ENCODE data around the gene KIF2C.
A peak's percentile ranks its signal among the peaks of the same experiment; 100 is the strongest.
"Not testable (repeated sequence)": the region's sequence is repeated elsewhere in the genome, so short reads cannot be mapped to it uniquely, and the experiment has no call there.

Gene KIF2C

GRCh38 chr1:44720281-44720680 lies 19.4 kb upstream of the KIF2C start:
- DNase-seq = no peak

GRCh38 chr1:44721485-44722361 lies 17.9 kb upstream of the KIF2C start:
- DNase-seq = no peak

GRCh38 chr1:44723064-44723463 lies 16.6 kb upstream of the KIF2C start:
- no peak for DNase-seq

GRCh38 chr1:44723496-44724295 lies 15.9 kb upstream of the KIF2C start:
- no peak for DNase-seq

DNA sequence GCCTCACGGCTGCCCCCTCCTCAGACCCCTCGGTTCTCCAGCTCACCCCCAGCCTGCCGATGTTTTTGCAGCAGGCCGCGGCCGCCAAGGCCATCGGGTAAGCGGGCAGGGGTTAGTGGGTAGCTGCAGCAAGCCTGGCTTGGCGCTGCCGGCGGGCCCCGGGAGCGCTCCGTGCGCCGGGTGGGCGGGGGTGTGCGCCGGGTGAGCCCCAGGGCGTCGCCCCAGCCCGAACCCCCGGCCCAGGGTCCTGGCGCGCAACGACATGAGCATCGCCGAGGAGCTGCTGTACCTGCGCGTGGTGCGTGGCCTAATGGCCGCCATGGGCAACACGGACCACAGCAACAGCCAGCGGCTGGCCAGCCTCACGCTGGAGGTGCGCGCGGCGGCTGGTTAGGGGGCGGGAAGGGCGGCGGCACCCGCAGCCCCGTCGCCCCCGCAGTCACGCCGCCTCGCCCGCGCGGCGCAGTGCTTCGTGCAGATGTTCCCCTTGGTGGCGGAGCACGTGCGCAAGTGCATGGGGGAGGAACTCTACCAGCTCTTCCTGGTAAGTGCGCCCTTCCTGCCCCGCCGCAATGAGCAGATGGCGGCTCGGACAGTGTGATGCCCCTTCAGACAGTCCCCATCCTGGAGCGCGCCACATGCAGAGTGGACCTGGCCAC lies 15.2 kb upstream of the KIF2C start:
- DNase-seq = no peak

- DNase-seq = no peak
Observed at GRCh38 chr1:44724955-44725698, 14.5 kb upstream of the KIF2C start.

- DNase-seq = peak; percentile 90
Observed at GRCh38 chr1:44730741-44731512, 8.7 kb upstream of the KIF2C start, which contains the start of gene RNU5D-1. RNU5D-1 (minus strand) TSS chr1:44731170.

- no peak for DNase-seq
Observed at GRCh38 chr1:44733365-44733764, 6.3 kb upstream of the KIF2C start.

GRCh38 chr1:44733784-44734183 lies 5.9 kb upstream of the KIF2C start:
- no peak for DNase-seq

- no peak for DNase-seq
Observed at GRCh38 chr1:44735992-44736391, 3.6 kb upstream of the KIF2C start.

DNA sequence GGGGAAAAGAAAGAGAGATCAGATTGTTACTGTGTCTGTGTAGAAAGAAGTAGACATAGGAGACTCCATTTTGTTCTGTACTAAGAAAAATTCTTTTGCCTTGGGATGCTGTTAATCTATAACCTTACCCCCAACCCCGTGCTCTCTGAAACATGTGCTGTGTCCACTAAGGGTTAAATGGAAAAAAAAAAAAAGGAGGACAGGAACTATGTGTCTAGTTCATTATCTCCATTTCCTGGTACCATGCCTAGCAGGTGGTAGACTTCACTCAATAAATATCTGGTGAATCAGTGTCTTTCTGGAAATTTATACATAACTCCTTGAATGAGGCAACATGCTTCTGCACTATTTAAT lies 707 bp upstream of the KIF2C start:
- not testable (repeated sequence) for DNase-seq

GRCh38 chr1:44740179-44740617 lies 561 bp downstream of the KIF2C start:
- peak; percentile 43 for DNase-seq

DNA sequence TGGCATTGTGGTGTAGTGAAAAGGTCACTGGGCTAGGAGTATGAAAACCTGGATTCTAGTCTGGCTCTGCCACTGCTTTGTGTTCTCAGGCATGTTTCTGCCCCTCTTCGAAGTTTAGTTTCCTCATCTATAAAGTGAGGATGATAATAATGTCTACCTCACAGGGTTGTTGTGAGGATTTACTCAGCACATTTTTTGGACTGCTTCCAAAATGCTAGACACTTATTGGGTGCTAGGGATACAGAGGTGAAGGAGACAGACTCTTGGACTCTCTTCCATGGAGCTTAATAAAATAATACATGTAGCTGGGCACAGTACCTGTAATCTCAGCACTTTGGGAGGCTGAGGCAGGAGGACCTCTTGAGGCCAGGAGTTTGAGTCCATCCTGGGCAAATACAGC lies 3.6 kb downstream of the KIF2C start:
- DNase-seq = peak; percentile 2

DNA sequence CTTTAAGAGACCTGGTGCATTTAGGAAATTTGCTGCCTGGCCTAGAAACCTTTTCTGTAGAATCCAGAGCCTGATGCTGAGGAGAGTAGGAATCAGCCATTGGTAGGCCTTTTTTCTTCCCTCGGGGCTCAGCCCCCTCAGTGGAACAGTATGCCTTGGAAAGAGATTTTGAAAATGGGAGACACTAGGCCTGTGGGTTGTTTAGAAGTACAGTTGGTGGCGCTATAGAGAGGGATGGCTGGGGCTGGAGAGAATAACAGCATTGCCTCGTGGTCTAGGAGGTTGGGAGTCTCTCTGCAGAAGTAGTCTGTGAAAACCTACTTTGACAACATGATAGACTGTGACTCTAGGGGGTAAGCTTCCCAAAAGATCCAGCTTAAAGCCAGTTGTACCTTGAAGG lies 8.2 kb downstream of the KIF2C start:
- DNase-seq = no peak

DNA sequence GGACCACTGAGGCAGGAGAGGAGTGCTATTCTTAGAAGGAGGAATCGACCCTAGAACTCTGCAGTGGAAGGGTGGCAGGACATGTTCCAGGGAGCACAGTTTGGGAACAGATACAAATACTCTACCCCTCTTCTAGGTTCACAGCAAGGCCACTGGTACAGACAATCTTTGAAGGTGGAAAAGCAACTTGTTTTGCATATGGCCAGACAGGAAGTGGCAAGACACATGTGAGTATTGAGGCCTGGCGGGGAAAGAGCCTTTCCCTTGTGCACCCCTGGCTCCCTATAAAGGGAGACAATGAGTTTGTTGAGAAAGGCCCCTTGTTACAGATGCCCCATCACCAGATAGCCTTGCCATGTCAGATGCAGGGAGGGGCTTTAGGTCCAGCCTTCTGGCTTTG lies 17.8 kb downstream of the KIF2C start:
- no peak for DNase-seq

DNA sequence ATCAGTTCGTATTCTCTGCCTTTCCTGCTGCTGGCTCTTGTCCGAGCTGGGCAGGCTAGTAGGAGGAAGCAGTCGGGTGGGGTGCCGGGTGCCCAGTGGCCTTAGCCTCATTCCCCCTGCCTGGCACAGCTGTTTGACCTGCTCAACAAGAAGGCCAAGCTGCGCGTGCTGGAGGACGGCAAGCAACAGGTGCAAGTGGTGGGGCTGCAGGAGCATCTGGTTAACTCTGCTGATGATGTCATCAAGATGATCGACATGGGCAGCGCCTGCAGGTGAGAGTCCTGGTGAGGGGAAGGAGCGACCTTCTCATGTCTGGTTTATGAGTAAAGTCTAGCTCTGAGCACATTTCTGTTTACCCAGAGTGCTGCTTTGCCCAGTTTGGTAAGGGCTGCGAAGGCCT lies 19.4 kb downstream of the KIF2C start:
- DNase-seq = no peak

DNA sequence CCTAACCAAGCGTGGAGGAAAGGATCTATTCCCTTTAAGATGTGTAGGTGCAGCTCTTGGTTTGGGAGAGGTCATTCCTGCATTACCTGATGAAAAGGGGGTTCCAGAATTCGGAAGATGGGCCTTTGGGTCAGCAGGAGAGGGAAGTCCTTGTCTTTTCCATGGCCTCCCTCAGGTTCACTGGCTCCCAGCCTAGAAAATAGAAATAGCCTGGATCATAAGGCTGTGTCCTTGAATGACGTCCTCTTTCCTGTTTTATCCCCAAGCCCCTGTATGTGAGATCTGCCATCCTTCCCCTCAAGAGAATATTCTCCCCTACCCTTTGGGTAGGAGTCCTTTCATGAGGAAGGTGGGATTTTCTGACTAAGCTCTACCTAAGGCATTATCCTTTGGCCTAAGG lies 21.2 kb downstream of the KIF2C start:
- no peak for DNase-seq

- DNase-seq = not testable (repeated sequence)
Observed at GRCh38 chr1:44766421-44766820, 26.8 kb downstream of the KIF2C start.

- peak; percentile 93 for DNase-seq
Observed at GRCh38 chr1:44775078-44775929, 35.7 kb downstream of the KIF2C start, which contains the start of gene RPS8. RPS8 (plus strand) TSS chr1:44775540; CDS start chr1:44775597, 57 bp downstream.

- no peak for DNase-seq
Observed at GRCh38 chr1:44775930-44776729, 36.5 kb downstream of the KIF2C start.
